Effector CD8-positive, alpha-beta T cell (primary cell): ENCODE measurements around the gene NLGN1.
"Not testable (repeated sequence)": the region's sequence is repeated elsewhere in the genome, so short reads cannot be mapped to it uniquely, and the experiment has no call there.

Experiments used
- DNase-seq: peaks from one replicate; lab custom pipeline; 2025; lab: John Stamatoyannopoulos, UW

Gene NLGN1

DNA sequence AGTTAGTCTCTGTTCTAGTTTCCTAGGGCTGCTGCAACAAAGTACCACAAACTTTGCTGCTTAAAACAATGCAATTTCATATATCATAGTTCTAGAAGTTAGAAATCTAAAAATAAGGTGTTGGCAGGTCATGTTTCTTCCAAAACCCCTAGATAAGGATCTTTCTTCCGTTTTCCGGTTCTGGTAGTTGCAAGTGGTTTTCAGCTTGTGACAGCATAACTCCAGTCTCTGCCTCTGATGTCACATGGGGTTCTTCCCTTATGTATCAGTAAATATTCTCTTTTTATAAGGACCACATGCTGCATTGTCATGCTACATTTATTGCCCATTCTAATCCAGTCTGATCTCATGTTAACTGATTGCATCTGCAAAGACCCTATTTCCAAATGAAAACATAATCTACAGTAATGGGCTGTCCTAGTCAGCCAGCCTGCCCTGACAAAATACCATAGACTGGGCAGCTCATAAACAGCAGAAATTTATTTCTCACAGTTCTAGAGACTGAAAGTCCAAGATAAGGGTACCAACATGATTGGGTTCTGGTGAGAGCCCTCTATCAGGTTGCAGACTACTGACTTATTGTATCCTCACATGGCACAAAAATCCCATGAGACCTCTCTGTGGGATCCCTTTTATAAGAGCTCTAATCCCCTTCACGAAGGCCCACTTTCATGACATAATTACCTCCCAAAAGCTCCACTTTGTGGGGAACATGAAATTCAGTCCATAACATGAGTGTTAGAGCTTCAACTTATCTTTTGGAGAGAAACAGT is 819.6 kb downstream of the NLGN1 start:
- DNase-seq, result no peak

DNA sequence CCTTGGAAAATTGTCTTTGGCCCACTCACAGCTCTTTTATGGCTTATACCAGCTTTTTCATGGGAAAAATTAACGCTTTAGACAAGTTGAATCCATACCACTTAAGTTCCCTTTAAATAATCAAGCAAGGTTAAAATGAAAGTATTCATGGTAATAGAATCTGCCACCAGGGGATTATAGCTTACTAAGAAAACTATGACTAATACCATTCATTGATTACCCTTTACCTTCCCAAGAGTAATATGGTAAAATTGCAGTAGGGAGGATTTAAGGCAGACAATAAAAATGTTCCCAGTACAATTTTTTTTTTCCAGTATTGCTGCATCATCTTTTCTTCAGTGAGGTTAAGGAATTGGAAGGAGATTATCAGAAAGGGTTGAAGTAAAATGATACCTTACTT is 820.5 kb downstream of the NLGN1 start:
- no peak for DNase-seq

DNA sequence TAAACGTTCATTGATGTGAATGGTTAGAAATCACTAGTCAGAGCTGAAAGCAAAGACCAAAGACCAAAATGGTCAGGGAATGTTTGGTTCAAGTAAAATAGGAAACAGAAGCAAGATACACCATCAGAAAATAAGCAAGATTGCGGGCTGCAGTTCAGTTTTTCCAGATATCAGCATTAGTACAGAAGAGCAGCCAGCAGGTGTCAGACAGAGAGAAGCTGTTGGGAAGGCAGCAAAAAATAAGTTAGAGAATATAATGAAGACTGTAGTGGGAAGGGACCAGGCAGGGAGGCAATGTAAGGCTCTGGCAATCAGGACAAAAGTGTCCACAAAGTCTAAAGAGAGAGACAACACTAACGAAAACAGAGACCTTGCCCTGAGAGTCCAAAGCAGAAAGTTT is 822.2 kb downstream of the NLGN1 start:
- DNase-seq, result no peak

DNA sequence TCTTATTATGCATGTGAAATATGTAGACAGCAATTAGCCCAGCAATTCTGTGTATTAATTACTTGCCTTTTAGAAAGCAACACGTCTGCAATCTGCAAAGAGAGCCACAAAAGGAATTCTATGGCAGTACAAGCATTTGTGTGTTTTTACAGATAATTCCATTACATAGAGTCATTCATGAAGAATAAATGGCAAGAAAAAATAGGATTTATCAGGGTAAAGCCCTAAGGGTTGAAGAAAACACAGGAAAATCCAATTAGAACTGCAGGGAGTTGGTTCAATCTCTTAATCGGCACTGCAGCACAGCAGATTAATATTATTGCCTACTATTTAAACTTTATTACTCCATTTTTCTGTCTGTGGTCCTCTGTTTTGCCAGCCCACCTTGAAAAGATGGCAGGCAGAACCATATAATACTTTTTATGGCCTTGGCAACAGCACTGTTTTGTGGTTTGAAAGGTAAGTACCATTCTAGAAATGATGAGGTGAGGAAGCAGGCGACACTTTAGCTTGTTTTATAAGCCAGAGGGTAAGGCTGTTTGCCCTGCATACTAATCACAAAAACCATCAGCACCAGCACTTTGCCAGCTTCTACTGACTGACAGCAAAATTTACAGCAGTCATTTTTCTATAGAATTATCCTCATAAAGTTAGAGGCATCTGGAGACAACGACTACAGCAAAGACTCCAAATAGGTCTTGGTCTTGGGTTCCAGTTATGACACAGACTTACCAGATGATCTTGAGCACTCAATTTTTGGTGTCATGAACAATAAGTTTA is 823.4 kb downstream of the NLGN1 start:
- DNase-seq, result no peak

- DNase-seq, result no peak
These were observed 825.5 kb downstream of the NLGN1 start for GRCh38 chr3:174223042-174223441.

DNA sequence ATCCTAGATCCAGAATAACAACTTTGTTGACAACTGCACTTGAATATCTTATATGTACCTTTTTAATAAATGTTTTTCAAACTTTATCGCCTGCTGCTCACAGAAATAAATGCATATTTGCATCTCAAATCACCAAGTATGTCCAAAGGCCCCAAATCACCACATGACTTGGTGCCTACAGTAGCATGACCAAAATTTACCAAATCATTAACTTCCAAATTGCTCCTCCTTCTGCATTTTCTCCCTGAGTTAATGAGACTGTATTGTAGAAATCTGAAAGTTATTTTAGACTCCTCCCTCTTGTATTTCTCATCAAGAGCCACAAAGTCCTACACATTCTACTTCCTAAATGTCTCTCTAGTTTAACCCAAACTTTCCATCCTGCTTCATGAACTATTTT is 826.1 kb downstream of the NLGN1 start:
- DNase-seq, result no peak

DNA sequence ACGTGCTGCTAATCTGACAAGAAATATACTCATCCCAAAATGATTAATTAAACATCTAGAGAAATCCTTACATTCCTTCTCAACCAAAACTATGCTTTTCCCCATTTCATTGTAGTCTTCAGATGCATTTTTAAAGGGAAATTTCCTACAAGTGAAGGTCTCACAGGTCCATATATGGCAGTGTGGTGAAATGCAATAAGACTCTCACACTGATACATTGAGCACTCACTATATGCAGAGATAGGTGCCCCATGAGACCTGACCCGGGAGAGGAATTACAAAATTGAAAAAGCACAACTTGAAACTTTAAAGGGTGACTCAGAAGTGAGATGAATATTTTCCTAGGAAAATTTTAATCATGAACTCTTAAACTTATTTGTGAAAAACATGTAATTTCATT is 832.4 kb downstream of the NLGN1 start:
- no peak for DNase-seq

- DNase-seq, result not testable (repeated sequence)
These were observed 834.6 kb downstream of the NLGN1 start for GRCh38 chr3:174232028-174232657.

DNA sequence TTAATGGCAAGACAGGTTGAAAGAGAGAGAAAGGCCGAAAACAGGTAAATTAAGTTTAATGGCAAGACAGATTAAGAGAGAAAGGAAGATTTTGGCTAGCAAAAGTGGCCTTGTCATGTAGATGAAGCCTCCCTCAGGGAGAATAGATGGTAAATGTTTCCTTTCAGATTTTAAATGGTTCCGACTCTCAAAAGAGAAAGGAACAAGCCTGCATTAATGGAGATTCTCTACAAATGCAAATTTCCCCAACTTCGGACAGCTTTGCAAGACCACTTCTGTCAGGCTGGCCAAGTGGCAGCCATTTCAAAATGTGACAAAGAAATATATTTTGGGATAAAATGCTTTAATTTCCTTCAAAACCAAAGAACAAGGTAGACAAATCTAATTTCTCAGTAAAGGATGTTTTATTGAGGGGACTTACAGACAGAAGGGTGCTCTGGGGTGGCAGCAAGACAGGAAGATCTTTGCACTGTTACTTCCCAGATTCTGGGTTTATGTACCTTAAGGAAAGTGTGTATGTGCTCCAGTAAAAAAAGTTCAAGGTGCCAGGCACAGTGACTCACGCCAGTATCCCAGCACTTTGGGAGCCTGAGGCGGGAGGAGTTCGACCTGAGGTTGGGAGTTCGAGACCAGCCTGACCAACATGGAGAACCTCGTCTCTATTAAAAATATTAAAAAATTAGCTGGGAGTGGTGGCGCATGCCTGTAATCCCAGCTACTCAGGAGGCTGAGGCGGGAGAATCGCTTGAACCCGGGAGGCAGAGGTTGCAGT is 835.3 kb downstream of the NLGN1 start:
- no peak for DNase-seq

- DNase-seq, result no peak
These were observed 836.0 kb downstream of the NLGN1 start for GRCh38 chr3:174233511-174233910.

DNA sequence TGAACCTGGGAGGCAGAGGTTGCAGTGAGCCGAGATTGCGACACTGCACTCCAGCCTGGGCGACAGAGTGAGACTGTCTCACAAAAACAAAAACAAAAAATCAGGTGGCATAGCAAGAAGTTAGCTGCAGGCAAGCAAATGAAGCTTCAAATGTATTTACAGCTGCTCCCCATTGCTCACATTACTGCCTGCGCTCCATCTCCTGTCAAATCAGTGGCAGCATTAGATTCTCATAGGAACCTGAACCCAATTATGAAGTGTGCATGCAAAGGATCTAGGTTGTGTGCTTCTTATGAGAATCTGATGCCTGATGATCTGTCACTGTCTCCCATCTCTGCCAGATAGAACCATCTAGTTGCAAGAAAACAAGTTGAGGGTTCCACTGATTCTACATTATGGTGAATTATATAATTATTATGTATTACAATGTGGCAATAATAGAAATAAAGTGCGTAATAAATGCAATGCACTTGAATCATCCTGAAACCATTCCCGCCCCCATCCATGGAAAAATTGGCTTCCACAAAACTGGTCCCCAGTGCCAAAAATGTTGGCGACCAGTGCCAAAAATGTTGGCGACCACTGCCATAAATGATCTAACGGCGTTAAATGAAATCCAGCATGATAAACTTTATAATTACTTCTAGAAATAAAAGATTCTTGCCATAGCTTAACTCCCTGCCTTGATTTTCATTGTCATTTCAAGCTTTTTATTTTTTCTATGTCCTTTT is 844.9 kb downstream of the NLGN1 start:
- no peak for DNase-seq

GRCh38 chr3:174243171-174243570 is 845.6 kb downstream of the NLGN1 start:
- no peak for DNase-seq

- no peak for DNase-seq
These were observed 850.2 kb downstream of the NLGN1 start for GRCh38 chr3:174247687-174248152.

DNA sequence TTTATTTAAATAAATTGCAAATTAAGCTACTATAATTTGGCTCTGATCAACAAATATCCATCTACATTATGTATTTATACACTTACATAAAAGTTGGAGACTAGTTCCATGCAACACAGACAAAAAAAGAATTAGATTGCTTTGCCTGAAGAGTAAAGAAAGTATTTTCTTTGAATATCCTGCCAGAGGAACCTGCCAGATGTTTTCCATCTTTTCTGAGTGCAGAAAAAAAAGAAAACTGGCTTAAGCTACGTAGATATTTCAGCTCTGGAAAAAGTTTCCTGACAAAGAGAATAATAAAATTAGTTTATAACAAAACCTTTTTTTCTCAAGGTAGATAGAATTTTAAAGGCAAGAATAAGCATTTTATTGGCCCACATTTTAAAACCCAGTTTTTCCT is 854.1 kb downstream of the NLGN1 start:
- DNase-seq, result no peak

DNA sequence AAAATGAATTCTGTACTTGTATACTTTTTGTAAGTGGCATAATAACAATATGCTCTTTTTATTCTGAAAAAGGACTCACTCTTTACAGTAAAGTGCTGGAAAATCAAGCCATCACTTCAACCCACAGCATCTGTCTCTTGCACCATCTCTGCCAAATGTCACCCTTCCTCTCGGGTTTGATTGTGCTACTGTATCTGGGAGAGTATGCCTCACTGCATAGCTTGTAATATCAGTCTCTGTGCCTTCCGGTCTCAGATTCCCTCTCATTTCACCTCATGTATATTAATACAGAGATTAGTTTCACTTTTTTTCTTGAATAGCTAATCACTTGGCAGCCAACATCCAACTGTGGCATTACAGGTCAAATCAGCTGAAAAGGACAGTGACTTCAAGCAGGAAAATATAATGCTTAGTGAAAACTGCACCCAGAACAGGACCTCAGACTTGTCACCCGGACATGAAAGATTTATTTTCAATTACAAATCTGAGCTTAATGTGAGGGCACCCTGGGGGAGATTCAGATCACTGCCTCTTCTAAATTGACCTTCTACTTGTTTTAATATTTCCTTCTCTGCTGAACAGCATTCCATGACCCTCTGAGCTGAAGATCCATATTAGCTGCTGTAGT is 855.8 kb downstream of the NLGN1 start:
- no peak for DNase-seq

GRCh38 chr3:174253940-174254339 is 856.4 kb downstream of the NLGN1 start:
- DNase-seq, result no peak

DNA sequence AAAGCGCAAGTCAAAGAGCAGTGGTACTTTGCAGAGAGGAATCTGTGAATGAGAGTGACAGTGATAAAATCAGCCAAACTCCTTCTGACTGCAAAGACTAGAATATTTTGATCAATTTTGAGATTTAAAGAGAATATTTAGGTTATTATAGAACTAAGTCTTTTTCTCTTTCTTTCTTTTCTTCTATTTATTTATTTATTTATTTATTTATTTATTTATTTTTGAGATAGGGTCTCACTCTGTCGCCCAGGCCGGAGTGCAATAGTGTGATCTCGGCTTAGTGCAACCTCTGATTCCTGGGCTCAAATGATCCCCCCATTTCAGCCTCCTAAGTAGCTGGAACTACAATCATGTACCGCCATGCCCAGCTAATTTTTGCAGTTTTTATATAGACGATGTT is 857.9 kb downstream of the NLGN1 start:
- no peak for DNase-seq

DNA sequence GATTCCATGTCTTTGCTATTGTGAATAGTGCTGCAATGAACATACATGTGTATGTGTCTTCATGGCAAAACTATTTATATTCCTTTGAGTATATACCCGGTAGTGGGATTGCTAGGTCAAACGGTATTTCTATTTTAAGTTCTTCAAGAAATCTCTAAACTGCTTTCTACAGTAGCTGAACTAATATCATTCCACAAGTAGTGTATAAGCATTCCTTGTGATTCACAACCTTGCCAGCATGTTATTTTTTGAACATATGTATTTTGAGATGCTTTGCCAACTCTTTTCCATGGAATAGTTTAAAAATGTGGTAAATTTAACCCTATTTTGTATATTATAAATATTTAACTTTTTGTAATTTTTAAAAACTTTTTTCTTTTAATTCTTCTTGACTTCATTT is 868.9 kb downstream of the NLGN1 start:
- no peak for DNase-seq

DNA sequence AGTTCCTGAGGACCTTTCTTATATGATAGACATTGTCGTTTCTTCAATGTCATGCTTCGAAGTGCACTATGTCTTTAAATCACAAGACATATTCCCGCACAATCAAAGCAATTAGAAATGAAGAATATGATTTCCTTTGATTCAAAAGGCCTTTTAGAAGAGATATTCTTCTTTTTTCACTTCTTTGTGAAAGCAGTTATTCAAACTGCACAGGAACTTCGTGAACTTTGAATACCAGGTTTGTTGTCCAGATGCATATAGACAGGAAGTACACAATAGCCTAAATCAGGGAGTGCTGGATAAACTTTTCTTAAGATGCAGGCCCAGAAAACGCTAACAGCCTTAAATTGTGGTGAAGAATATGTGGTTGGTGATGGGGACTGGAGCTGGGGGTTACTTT is 870.5 kb downstream of the NLGN1 start:
- no peak for DNase-seq

DNA sequence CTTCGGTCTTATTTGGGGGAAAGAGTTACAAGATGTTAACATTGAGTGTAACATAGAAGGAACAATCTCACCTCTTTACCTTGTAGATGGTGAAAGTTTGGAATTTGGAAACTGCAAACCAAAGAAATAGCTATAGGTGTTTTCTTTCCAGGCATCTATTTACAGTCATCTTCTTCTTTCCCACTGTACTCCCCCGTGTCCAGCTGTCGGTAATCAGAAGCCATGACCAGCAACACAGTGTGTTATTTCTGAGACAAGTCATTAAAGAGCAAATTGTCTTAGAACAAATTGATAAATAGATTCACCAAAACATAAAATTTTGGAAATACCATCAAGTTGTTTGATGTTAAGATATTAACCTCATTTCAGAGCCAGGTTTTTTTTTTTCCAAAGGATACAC is 871.0 kb downstream of the NLGN1 start:
- no peak for DNase-seq

GRCh38 chr3:174270841-174271240 is 873.3 kb downstream of the NLGN1 start:
- DNase-seq, result no peak
